ENCODE results near the gene CEACAM3.
"Not testable (repeated sequence)": the region's sequence is repeated elsewhere in the genome, so short reads cannot be mapped to it uniquely, and the experiment has no call there.

GRCh38 chr19:41750248-41751134, 45.9 kb upstream of the CEACAM3 start:
- TF ChIP-seq CTCF (conservative IDR thresholded peaks at IDR 0.05; ENCODE audit: low read length); EZH2phosphoT487 (IDR thresholded peaks at IDR 0.05; ENCODE audit: borderline replicate concordance): not testable (repeated sequence)
